ENCODE measurements around the gene ACRV1. TPM values are rescaled to one million over a fixed set of nuclear protein-coding genes. Genes with fewer than 3 reads are reported as not detected.

Gene ACRV1
- total and polyA plus RNA-seq, 2 donors (not counting 1 experiment from before 2014, with no cell fraction given): not detected

DNA sequence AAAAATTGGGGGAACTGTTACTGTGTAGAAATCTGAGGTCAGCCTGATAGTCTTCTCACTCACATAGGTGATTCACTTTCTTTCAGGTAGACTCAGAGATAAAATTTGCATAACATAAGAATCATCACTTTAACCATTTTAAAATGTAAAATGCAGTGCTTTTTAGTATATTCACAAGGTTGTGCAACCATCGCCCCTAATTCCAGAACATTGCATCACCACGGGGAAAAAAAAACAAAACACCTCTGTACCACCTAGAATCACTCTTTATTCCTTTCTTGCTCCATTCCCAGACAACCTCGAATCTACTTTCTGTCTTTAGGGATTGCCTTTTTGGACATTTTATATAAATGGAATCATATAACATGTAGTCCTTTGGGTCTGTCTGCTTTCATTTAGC is 34.8 kb downstream of the ACRV1 start:
- H3K4me1 ChIP-seq (ENCODE audit: control insufficient read depth, extremely low read depth, insufficient read depth, low read length): no peaks in the 10 kb centered on the region
- H3K27me3 ChIP-seq (ENCODE audit: control insufficient read depth, insufficient read depth, low read length): no peaks in the 10 kb centered on the region
- no peak overlapping the region for H3K4me2 ChIP-seq (ENCODE audit: extremely low read depth, insufficient read depth, low read length)
- no peak overlapping the region for H3K4me3 ChIP-seq (replicated peaks in 1 of 4; ENCODE audit: control extremely low read depth in 1 of 4, insufficient read depth in 1 of 4, low read depth in 3 of 4, low read length in 4 of 4)
- TF ChIP-seq EZH2 (IDR thresholded peaks at IDR 0.05; ENCODE audit: low read length, missing control alignments): no peak
- TF ChIP-seq, protein P1, sequence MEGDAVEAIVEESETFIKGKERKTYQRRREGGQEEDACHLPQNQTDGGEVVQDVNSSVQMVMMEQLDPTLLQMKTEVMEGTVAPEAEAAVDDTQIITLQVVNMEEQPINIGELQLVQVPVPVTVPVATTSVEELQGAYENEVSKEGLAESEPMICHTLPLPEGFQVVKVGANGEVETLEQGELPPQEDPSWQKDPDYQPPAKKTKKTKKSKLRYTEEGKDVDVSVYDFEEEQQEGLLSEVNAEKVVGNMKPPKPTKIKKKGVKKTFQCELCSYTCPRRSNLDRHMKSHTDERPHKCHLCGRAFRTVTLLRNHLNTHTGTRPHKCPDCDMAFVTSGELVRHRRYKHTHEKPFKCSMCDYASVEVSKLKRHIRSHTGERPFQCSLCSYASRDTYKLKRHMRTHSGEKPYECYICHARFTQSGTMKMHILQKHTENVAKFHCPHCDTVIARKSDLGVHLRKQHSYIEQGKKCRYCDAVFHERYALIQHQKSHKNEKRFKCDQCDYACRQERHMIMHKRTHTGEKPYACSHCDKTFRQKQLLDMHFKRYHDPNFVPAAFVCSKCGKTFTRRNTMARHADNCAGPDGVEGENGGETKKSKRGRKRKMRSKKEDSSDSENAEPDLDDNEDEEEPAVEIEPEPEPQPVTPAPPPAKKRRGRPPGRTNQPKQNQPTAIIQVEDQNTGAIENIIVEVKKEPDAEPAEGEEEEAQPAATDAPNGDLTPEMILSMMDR (conservative IDR thresholded peaks at IDR 0.05 in 1 of 2, IDR thresholded peaks at IDR 0.05 in 1 of 2; ENCODE audit: low read depth in 1 of 2, low read length in 2 of 2): no peak
- no peaks in the 10 kb centered on the region for H3K79me2 ChIP-seq (ENCODE audit: control insufficient read depth, insufficient read depth, low read length)
- H3K9ac ChIP-seq (ENCODE audit: insufficient read depth, low read length): no peak overlapping the region
- no peaks in the 10 kb centered on the region for H4K20me1 ChIP-seq (ENCODE audit: control insufficient read depth, extremely low read depth, insufficient read depth, low read length)
- no peak overlapping the region for H3K27ac ChIP-seq (ENCODE audit: insufficient read depth, low read length)
- no peaks in the 10 kb centered on the region for H3K9me3 ChIP-seq (ENCODE audit: control insufficient read depth, insufficient read depth, low read depth, low read length)
- no peak overlapping the region for H2AFZ ChIP-seq (ENCODE audit: low read length)
- no peaks in the 10 kb centered on the region for H3K36me3 ChIP-seq (ENCODE audit: control insufficient read depth, insufficient read depth, low read length)
- no peak for DNase-seq (ENCODE audit: low read depth in 2 of 2)

GRCh38 chr11:125638315-125638714 is 42.3 kb downstream of the ACRV1 start:
- TF ChIP-seq, protein P1 (conservative IDR thresholded peaks at IDR 0.05 in 1 of 2, IDR thresholded peaks at IDR 0.05 in 1 of 2; ENCODE audit: low read depth in 1 of 2, low read length in 2 of 2): no peak
- TF ChIP-seq EZH2 (IDR thresholded peaks at IDR 0.05; ENCODE audit: low read length, missing control alignments): no peak
- Histone ChIP-seq H3K27ac (ENCODE audit: insufficient read depth, low read length) (no peak overlapping the region), H3K36me3 (ENCODE audit: control insufficient read depth, insufficient read depth, low read length) (no peaks in the 10 kb centered on the region), H3K4me3 (replicated peaks in 1 of 4; ENCODE audit: control extremely low read depth in 1 of 4, insufficient read depth in 1 of 4, low read depth in 3 of 4, low read length in 4 of 4) (no peak overlapping the region), H3K9ac (ENCODE audit: insufficient read depth, low read length) (no peak overlapping the region), H3K27me3 (ENCODE audit: control insufficient read depth, insufficient read depth, low read length) (no peaks in the 10 kb centered on the region), H3K4me2 (ENCODE audit: extremely low read depth, insufficient read depth, low read length) (no peak overlapping the region), H2AFZ (ENCODE audit: low read length) (no peak overlapping the region), H4K20me1 (ENCODE audit: control insufficient read depth, extremely low read depth, insufficient read depth, low read length) (no peaks in the 10 kb centered on the region), H3K9me3 (ENCODE audit: control insufficient read depth, insufficient read depth, low read depth, low read length) (no peaks in the 10 kb centered on the region), H3K4me1 (ENCODE audit: control insufficient read depth, extremely low read depth, insufficient read depth, low read length) (no peaks in the 10 kb centered on the region), H3K79me2 (ENCODE audit: control insufficient read depth, insufficient read depth, low read length) (no peaks in the 10 kb centered on the region)
- no peak for DNase-seq (ENCODE audit: low read depth in 2 of 2)

GRCh38 chr11:125637840-125638239 is 42.8 kb downstream of the ACRV1 start:
- H3K9me3 ChIP-seq (ENCODE audit: control insufficient read depth, insufficient read depth, low read depth, low read length): no peaks in the 10 kb centered on the region
- no peak overlapping the region for H3K4me2 ChIP-seq (ENCODE audit: extremely low read depth, insufficient read depth, low read length)
- TF ChIP-seq, protein P1 (conservative IDR thresholded peaks at IDR 0.05 in 1 of 2, IDR thresholded peaks at IDR 0.05 in 1 of 2; ENCODE audit: low read depth in 1 of 2, low read length in 2 of 2): no peak
- TF ChIP-seq EZH2 (IDR thresholded peaks at IDR 0.05; ENCODE audit: low read length, missing control alignments): no peak
- DNase-seq (ENCODE audit: low read depth in 2 of 2): no peak
- H3K4me1 ChIP-seq (ENCODE audit: control insufficient read depth, extremely low read depth, insufficient read depth, low read length): no peaks in the 10 kb centered on the region
- H3K27ac ChIP-seq (ENCODE audit: insufficient read depth, low read length): no peak overlapping the region
- H3K4me3 ChIP-seq (replicated peaks in 1 of 4; ENCODE audit: control extremely low read depth in 1 of 4, insufficient read depth in 1 of 4, low read depth in 3 of 4, low read length in 4 of 4): no peak overlapping the region
- H3K27me3 ChIP-seq (ENCODE audit: control insufficient read depth, insufficient read depth, low read length): no peaks in the 10 kb centered on the region
- H3K79me2 ChIP-seq (ENCODE audit: control insufficient read depth, insufficient read depth, low read length): no peaks in the 10 kb centered on the region
- no peaks in the 10 kb centered on the region for H4K20me1 ChIP-seq (ENCODE audit: control insufficient read depth, extremely low read depth, insufficient read depth, low read length)
- H3K9ac ChIP-seq (ENCODE audit: insufficient read depth, low read length): no peak overlapping the region
- no peak overlapping the region for H2AFZ ChIP-seq (ENCODE audit: low read length)
- no peaks in the 10 kb centered on the region for H3K36me3 ChIP-seq (ENCODE audit: control insufficient read depth, insufficient read depth, low read length)
